Transverse colon (tissue), 4 donors: Measurements from ENCODE around the gene SPG11.

ENCODE experiments used
- POLR2A ChIP-seq: fragments of 450-650 bp; IDR thresholded peaks from one replicate; pipeline ENCODE4 v1.6.1; 2016; ENCODE audit warnings: antibody characterized with exemption, mild to moderate bottlenecking, moderate library complexity
- POLR2AphosphoS5 ChIP-seq, 3 donors: sonication (generic); formaldehyde crosslinking; IDR thresholded peaks; one replicate each; pipeline ENCODE4 v1.6.1; 2016; ENCODE audit warnings: antibody characterized with exemption in 3 of 3
- TF ChIP-seq, protein P1 (sequence below), 5 experiments: fragments of 200-600 bp in 3 of 5; fragments of 450-650 bp in 2 of 5; sonication (generic) in 3 of 5; IDR thresholded peaks; 1 replicate in 2 of 5; 2 replicates in 3 of 5; pipeline ENCODE4 v1.5.1; 2016 to 2017; ENCODE audit warnings: antibody characterized with exemption in 5 of 5, inconsistent platforms in 3 of 5, mild to moderate bottlenecking in 2 of 5, moderate library complexity in 1 of 5

DNA sequence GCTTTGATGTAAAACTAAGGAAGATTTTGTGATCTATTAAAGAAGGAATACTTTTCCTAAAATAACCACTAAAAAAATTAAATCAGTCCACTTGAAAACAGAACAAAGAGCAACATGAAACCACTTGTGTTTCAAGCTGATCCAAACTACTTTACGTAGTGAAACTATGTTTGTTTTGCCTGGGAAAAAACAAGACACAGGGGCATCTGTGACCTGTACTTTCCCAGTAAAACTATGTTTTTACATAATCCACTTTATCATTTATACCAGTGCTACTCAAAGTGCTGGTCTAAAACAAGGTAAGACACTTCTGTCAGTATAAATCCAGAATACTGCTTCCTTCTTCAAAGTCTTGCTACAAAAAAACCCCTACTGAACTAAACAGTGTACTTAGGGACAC, 56.7 kb downstream of the SPG11 start:
- TF ChIP-seq, protein P1, sequence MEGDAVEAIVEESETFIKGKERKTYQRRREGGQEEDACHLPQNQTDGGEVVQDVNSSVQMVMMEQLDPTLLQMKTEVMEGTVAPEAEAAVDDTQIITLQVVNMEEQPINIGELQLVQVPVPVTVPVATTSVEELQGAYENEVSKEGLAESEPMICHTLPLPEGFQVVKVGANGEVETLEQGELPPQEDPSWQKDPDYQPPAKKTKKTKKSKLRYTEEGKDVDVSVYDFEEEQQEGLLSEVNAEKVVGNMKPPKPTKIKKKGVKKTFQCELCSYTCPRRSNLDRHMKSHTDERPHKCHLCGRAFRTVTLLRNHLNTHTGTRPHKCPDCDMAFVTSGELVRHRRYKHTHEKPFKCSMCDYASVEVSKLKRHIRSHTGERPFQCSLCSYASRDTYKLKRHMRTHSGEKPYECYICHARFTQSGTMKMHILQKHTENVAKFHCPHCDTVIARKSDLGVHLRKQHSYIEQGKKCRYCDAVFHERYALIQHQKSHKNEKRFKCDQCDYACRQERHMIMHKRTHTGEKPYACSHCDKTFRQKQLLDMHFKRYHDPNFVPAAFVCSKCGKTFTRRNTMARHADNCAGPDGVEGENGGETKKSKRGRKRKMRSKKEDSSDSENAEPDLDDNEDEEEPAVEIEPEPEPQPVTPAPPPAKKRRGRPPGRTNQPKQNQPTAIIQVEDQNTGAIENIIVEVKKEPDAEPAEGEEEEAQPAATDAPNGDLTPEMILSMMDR (IDR thresholded peaks at IDR 0.05): no peak
- no peak for TF ChIP-seq POLR2A
- TF ChIP-seq POLR2AphosphoS5 (IDR thresholded peaks at IDR 0.05): no peak
